HepG2 (cell line): ENCODE data around the gene APH1B. TPM values are rescaled to one million over a fixed set of nuclear protein-coding genes. Genes with fewer than 3 reads are reported as not detected.
A peak's percentile ranks its signal among the peaks of the same experiment; 100 is the strongest.

ENCODE experiments used
- FOXK2 ChIP-seq: fragments of 450-650 bp; IDR thresholded peaks from 2 replicates; pipeline ENCODE4 v1.6.1; 2016
- TOPORS ChIP-seq: sonication (generic); formaldehyde crosslinking; IDR thresholded peaks from 2 replicates; pipeline ENCODE4 v1.8.0; 2023; ENCODE audit warnings: mild to moderate bottlenecking, missing genetic modification reagents
- ZBTB1 ChIP-seq: sonication (generic); formaldehyde crosslinking; IDR thresholded peaks from 2 replicates; pipeline ENCODE4 v1.4.0; 2020; ENCODE audit warnings: missing genetic modification reagents, borderline replicate concordance
- ZNF552 ChIP-seq: sonication (generic); formaldehyde crosslinking; IDR thresholded peaks from 2 replicates; pipeline ENCODE4 v1.9.0; 2022; ENCODE audit warnings: missing genetic modification reagents, mild to moderate bottlenecking, borderline replicate concordance
- ZNF687 ChIP-seq: sonication (generic); formaldehyde crosslinking; IDR thresholded peaks from 2 replicates; pipeline ENCODE4 v1.5.1; 2020; ENCODE audit warnings: mild to moderate bottlenecking, missing genetic modification reagents, moderate library complexity
- polyA plus RNA-seq, 8 experiments: library from polyadenylated mRNA; depleted of rRNA in 3 of 8; stranded (reverse) in 7 of 8; unstranded in 1 of 8; fragments of >200 nt; fragmentation: Illumina TruSeq in 4 of 8; extraction: Trizol in 4 of 8; gene quantifications; 2 replicates each; pipeline versions ENCODE4 v1.2.1 to v1.2.3, GENCODE V29; 2011 to 2016; ENCODE audit warnings: low read depth in 4 of 8, missing spikeins in 1 of 8, mixed read lengths in 1 of 8; ENCODE audit not compliant: insufficient read depth in 1 of 8
- total RNA-seq, 5 experiments: library from RNA; depleted of rRNA; stranded (reverse); fragments of >200 nt; fragmentation: Illumina TruSeq; extraction: Trizol; gene quantifications; 2 replicates each; pipeline ENCODE4 v1.2.3, GENCODE V29; 2016; ENCODE audit warnings: low read depth in 1 of 5
- TF ChIP-seq, protein P1 (sequence below): sonication (generic); formaldehyde crosslinking; IDR thresholded peaks from 2 replicates; pipeline ENCODE4 v1.8.1; 2022; ENCODE audit warnings: low read depth, mild to moderate bottlenecking, missing genetic modification reagents
- TF ChIP-seq, protein P2 (sequence below): sonication (generic); formaldehyde crosslinking; IDR thresholded peaks from 2 replicates; pipeline ENCODE4 v1.5.1; 2020; ENCODE audit warnings: mild to moderate bottlenecking, moderate library complexity, missing genetic modification reagents
- TF ChIP-seq, protein P3 (sequence below): IDR thresholded peaks from 2 replicates; pipeline ENCODE4 v1.4.0; 2020; ENCODE audit warnings: mild to moderate bottlenecking, missing genetic modification reagents
- TF ChIP-seq, protein P4 (sequence below): sonication (generic); formaldehyde crosslinking; IDR thresholded peaks from 2 replicates; pipeline ENCODE4 v1.5.0; 2020; ENCODE audit warnings: missing genetic modification reagents
- TF ChIP-seq, protein P5 (sequence below): sonication (generic); formaldehyde crosslinking; IDR thresholded peaks from 2 replicates; pipeline ENCODE4 v1.5.1; 2020; ENCODE audit warnings: missing genetic modification reagents, mild to moderate bottlenecking, borderline replicate concordance

APH1B gene
- total and polyA plus RNA-seq, 2 of the 13 experiments (the other 11 are each of a cell fraction or from before 2014, with no cell fraction given), result 0.45 to 1.00 TPM

DNA sequence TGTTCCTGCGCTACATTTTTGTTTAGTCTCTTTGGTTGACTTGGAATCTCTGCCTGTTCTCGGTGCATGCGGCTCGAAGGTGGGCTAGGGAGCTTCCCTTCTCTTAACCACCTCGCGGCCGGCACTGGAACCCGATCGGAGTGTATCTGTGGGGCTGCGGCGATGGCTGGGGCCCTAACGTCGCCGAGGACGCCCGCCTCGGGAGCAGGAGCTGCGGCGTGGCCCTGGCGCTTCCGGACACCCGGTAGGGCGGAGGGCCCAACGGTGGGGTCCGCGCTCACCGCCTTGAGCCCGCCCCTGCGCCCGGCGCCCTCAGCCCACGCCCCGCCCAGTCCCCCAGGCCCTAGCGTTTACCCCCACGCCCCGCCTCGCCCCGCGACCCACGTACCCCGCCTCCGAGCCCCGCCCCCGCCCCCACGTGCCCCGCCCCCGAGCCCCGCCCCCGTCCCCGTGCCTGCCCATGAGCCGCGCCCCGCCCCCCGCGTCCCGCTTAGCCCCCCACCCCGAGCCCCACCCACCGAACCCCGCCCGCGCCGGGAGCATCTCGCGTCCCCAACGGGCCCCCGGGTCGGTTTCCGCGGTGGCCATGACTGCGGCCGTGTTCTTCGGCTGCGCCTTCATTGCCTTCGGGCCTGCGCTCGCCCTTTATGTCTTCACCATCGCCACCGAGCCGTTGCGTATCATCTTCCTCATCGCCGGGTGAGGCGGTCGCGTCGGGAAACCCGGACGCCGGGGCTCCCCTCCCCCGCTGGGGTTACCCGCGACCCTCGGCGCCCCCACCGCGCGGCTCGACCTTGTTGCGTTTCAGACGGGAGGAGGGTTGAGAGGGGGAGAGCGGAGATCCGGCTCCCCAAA, at the start of gene APH1B (continued):
- TF ChIP-seq, protein P1, sequence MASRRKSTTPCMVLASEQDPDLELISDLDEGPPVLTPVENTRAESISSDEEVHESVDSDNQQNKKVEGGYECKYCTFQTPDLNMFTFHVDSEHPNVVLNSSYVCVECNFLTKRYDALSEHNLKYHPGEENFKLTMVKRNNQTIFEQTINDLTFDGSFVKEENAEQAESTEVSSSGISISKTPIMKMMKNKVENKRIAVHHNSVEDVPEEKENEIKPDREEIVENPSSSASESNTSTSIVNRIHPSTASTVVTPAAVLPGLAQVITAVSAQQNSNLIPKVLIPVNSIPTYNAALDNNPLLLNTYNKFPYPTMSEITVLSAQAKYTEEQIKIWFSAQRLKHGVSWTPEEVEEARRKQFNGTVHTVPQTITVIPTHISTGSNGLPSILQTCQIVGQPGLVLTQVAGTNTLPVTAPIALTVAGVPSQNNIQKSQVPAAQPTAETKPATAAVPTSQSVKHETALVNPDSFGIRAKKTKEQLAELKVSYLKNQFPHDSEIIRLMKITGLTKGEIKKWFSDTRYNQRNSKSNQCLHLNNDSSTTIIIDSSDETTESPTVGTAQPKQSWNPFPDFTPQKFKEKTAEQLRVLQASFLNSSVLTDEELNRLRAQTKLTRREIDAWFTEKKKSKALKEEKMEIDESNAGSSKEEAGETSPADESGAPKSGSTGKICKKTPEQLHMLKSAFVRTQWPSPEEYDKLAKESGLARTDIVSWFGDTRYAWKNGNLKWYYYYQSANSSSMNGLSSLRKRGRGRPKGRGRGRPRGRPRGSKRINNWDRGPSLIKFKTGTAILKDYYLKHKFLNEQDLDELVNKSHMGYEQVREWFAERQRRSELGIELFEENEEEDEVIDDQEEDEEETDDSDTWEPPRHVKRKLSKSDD (CRISPR knock-in tag), result no peak
- peak; percentile 87 for TF ChIP-seq ZNF687 (CRISPR knock-in tag)
- TF ChIP-seq ZNF552, result no peak
- TF ChIP-seq, protein P2, sequence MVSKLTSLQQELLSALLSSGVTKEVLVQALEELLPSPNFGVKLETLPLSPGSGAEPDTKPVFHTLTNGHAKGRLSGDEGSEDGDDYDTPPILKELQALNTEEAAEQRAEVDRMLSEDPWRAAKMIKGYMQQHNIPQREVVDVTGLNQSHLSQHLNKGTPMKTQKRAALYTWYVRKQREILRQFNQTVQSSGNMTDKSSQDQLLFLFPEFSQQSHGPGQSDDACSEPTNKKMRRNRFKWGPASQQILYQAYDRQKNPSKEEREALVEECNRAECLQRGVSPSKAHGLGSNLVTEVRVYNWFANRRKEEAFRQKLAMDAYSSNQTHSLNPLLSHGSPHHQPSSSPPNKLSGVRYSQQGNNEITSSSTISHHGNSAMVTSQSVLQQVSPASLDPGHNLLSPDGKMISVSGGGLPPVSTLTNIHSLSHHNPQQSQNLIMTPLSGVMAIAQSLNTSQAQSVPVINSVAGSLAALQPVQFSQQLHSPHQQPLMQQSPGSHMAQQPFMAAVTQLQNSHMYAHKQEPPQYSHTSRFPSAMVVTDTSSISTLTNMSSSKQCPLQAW, result no peak
- TF ChIP-seq, protein P3, sequence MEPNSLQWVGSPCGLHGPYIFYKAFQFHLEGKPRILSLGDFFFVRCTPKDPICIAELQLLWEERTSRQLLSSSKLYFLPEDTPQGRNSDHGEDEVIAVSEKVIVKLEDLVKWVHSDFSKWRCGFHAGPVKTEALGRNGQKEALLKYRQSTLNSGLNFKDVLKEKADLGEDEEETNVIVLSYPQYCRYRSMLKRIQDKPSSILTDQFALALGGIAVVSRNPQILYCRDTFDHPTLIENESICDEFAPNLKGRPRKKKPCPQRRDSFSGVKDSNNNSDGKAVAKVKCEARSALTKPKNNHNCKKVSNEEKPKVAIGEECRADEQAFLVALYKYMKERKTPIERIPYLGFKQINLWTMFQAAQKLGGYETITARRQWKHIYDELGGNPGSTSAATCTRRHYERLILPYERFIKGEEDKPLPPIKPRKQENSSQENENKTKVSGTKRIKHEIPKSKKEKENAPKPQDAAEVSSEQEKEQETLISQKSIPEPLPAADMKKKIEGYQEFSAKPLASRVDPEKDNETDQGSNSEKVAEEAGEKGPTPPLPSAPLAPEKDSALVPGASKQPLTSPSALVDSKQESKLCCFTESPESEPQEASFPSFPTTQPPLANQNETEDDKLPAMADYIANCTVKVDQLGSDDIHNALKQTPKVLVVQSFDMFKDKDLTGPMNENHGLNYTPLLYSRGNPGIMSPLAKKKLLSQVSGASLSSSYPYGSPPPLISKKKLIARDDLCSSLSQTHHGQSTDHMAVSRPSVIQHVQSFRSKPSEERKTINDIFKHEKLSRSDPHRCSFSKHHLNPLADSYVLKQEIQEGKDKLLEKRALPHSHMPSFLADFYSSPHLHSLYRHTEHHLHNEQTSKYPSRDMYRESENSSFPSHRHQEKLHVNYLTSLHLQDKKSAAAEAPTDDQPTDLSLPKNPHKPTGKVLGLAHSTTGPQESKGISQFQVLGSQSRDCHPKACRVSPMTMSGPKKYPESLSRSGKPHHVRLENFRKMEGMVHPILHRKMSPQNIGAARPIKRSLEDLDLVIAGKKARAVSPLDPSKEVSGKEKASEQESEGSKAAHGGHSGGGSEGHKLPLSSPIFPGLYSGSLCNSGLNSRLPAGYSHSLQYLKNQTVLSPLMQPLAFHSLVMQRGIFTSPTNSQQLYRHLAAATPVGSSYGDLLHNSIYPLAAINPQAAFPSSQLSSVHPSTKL, result 0 out of 2 replicates have a peak, but pooled peaks have one; percentile 33
- TF ChIP-seq FOXK2, result no peak
- TF ChIP-seq, protein P4, sequence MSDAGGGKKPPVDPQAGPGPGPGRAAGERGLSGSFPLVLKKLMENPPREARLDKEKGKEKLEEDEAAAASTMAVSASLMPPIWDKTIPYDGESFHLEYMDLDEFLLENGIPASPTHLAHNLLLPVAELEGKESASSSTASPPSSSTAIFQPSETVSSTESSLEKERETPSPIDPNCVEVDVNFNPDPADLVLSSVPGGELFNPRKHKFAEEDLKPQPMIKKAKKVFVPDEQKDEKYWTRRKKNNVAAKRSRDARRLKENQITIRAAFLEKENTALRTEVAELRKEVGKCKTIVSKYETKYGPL (CRISPR knock-in tag), result no peak
- TF ChIP-seq TOPORS (CRISPR knock-in tag), result no peak
- no peak for TF ChIP-seq ZBTB1 (CRISPR knock-in tag)
- TF ChIP-seq, protein P5, sequence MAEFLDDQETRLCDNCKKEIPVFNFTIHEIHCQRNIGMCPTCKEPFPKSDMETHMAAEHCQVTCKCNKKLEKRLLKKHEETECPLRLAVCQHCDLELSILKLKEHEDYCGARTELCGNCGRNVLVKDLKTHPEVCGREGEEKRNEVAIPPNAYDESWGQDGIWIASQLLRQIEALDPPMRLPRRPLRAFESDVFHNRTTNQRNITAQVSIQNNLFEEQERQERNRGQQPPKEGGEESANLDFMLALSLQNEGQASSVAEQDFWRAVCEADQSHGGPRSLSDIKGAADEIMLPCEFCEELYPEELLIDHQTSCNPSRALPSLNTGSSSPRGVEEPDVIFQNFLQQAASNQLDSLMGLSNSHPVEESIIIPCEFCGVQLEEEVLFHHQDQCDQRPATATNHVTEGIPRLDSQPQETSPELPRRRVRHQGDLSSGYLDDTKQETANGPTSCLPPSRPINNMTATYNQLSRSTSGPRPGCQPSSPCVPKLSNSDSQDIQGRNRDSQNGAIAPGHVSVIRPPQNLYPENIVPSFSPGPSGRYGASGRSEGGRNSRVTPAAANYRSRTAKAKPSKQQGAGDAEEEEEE, result no peak
